ENCODE results near the gene ABRACL.

Gene ABRACL

GRCh38 chr6:139058029-139058428, 29.5 kb downstream of the ABRACL start:
- FAIRE-seq = no peak

- FAIRE-seq = no peak
These were observed 31.8 kb downstream of the ABRACL start for GRCh38 chr6:139060332-139060731.

GRCh38 chr6:139062932-139063646, 34.5 kb downstream of the ABRACL start:
- FAIRE-seq = no peak

- FAIRE-seq = no peak
These were observed 36.6 kb downstream of the ABRACL start for GRCh38 chr6:139064981-139065665.

DNA sequence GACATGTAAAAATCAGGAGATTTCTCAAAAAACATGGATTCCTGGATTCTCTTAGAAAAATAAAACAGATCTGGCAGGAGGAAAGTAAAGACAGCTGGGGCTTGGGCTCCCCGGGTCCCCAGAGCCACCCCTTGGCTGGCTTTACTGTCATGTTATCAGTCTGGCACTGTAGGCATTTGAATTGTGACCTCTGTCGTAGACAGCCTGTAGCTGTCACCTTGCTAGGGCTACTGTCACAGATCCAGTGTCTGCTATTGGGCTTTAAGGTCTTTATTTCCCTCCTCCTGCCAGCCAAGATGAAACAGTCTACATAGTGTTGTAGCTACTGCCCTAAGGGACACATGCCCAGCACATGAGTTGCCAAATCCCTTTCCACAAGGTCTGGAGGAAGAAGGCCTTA, 37.5 kb downstream of the ABRACL start:
- no peak for FAIRE-seq

GRCh38 chr6:139068846-139069245, 40.3 kb downstream of the ABRACL start:
- FAIRE-seq = peak; percentile 77

GRCh38 chr6:139073118-139073517, 44.6 kb downstream of the ABRACL start:
- FAIRE-seq = no peak

- no peak for FAIRE-seq
These were observed 50.5 kb downstream of the ABRACL start for GRCh38 chr6:139079018-139079417.

DNA sequence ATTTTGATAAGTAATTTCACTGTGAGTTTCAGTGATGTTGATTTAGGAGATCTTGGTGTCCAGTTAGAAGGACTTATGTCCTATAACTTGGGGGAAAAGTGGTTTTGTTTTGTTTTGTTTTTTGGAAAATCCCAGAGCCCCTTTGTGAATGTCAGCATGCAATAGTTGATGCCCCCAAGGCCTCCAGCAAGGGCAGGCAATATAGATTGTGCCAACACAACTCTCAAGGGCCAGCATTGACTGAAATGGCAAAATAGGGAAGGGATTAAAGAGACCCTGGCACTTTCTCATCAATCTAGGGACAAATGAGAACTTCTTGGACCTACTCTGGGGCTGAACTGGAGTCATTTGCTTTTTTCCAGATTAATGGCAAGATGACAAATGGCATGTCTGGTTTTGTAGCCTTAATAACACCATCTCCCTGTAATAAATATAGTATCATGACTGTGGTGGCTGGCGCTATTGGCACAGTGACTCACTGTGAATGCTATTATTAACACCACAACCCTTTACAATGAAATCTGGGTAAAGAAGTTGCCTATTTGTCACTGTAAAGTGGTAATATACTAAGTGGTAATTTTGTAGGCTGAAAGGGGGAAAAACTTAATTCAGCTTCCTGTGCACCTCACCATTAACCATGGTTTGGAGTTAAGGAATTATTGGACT, 51.8 kb downstream of the ABRACL start:
- FAIRE-seq = no peak

GRCh38 chr6:139081471-139081870, 52.9 kb downstream of the ABRACL start:
- FAIRE-seq = no peak

GRCh38 chr6:139082370-139082769, 53.8 kb downstream of the ABRACL start:
- no peak for FAIRE-seq

GRCh38 chr6:139091826-139092225, 63.3 kb downstream of the ABRACL start:
- FAIRE-seq = no peak

All from endometrium (tissue), 2 donors.